Activated CD4-positive, CD25-positive, alpha-beta regulatory T cell treated with anti-CD3 and anti-CD28 coated beads, Interleukin-2, amount 50 U/mL, for 72 hours (primary cell): ENCODE measurements around the gene PLB1.
"Not testable (repeated sequence)": the region's sequence is repeated elsewhere in the genome, so short reads cannot be mapped to it uniquely, and the experiment has no call there.

Source experiments
- DNase-seq: peaks from one replicate; pipeline ENCODE4 v3.0.0; 2021

PLB1 gene

GRCh38 chr2:28469947-28470535 lies 25.8 kb upstream of the PLB1 start:
- DNase-seq, result no peak

DNA sequence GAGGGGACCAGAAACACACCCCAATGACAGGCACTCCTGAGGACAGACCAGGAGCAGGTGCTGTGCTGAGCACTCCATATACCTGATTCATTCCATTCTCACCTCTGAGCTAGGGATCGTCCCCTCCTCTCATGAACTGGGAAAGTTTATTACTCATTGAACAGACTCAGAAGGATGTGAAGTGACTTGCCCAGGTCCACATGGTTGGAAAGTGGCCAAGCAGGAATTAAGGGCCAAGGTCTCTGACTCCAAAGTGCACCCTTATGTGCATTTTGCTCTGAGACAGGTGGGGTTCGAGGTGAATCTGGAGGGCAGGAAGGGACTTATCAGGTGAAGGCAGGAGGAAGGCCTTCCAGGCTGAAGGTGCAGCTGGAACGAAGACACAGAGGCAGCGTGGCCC lies 25.1 kb upstream of the PLB1 start:
- DNase-seq, result no peak

DNA sequence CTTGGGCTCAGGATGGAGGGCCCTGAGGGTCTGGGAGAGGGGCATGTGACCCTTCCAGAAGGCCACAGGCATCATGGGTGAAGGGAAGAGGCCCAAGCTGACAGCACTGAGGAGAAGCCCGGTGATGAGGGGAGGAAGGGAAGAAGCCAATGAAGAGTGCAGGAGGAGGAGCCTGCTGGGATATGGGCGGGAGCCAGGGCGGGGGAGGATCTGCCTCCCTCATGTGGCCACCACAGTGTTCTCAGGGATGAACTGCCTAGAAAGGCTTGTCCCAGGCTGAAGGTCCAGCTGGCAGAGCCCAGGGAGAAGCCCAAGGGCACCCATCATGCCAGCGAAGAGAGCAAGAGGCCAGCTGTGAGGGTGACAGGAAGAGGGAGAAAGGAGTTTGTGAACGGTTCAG lies 24.6 kb upstream of the PLB1 start:
- no peak for DNase-seq

DNA sequence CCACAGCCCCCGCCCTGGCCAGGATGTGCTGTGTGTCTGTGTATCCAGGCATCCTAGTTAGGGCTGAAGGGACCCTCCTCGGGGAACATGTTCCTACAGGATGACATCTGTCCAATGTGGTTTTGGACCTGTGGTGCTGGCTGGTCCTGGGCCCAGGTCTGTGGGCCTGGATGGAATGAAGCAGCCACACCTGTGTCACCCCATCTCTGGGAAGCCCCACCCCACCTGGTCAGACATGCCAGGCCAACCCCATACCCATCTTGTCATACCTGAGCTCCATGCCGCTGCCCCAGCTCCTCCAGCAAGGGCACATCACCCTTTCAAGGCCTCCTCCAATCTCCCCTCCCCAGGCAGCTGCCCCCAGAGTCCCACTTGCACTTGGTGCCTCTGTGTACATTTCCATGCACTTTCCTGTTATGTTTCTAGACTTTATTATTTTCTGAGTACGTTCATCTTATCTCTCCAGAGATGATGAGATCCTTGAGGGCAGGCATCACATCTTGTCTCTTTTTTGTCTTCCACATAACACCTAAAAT lies 24.1 kb upstream of the PLB1 start:
- DNase-seq, result no peak

DNA sequence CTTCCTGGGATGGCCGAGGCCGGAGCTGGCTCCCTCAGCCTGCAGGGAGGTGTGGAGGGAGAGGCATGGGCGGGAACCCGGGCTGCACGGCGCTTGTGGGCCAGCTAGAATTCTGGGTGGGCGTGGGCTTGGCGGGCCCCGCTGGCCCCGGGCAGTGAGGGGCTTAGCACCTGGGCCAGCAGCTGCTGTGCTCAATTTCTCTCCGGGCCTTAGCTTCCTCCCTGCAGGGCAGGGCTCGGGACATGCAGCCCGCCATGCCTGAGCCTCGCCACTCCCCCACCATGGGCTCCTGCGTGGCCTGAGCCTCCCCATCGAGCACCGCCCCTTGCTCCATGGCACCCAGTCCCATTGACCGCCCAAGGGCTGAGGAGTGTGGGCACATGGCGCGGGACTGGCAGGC lies 23.2 kb upstream of the PLB1 start:
- DNase-seq, result not testable (repeated sequence)

DNA sequence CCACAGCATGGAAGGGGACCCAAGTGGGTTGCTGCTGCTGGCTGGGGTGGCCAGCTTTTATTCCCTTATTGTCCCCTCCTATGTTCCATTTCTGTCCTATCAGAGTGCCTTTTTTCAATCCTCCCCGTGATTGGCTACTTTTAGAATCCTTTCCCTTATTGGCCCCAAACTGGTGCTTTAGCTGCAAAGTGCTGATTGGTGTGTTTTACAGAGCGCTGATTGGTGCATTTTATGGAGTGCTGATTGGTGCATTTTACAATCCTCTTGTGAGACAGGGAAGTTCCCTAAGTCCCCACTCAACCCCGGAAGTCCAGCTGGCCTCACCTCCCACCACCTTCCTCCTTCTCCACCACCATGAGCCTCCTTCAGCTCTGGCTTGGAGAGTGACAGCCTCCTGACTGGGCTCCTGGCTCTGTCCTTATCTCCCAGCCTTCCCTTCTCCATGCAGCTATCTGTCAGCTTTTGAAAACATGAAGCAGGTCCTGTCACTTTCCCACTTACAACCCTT lies 20.7 kb upstream of the PLB1 start:
- DNase-seq, result no peak

GRCh38 chr2:28477087-28477486 lies 18.8 kb upstream of the PLB1 start:
- no peak for DNase-seq

GRCh38 chr2:28477645-28478044 lies 18.2 kb upstream of the PLB1 start:
- no peak for DNase-seq

DNA sequence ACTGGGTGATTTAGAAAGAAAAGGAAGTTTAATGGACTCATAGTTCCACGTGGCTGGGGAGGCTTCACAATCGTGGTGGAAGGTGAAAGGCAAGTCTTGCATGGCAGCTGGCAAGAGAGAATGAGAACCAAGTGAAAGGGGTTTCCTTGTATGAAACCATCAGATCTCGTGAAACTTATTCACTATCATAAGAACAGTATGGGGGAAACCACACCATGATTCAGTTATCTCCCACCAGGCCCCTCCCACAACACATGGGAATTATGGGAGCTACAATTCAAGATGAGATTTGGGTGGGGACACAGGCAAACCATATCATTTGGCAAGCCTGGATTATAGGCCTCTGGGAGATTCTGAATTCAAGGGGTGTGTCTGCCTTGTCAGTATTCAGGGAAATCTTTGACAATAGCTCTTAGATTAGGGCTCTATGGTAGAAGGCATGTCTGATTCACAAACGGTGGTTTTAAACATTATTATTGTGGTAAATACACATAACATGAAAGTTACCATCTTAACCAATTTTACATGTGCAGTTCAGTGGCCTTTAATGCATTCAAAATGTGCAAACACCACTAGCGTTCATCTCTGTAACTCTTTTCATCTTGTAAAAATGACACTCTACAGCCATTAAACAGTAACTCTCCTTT lies 15.3 kb upstream of the PLB1 start:
- no peak for DNase-seq

DNA sequence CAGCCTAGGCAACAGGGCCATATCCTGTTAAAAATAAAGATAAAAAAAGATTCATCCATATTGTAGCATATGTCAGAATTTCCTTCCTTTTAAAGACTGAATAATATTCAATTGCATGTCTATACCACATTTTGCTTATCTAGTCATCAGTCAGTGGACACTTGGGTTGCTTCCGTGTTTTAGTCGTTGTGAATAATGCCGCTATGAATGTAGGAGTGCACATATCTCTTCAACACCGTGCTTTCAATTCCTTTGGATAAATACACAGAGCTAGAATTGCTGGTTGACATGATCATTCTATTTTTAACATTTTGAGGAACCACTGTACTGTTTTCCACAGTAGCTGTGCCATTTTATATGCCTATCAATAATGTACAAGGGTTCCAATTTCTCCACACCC lies 14.0 kb upstream of the PLB1 start:
- no peak for DNase-seq

GRCh38 chr2:28484835-28485234 lies 11.0 kb upstream of the PLB1 start:
- DNase-seq, result no peak

DNA sequence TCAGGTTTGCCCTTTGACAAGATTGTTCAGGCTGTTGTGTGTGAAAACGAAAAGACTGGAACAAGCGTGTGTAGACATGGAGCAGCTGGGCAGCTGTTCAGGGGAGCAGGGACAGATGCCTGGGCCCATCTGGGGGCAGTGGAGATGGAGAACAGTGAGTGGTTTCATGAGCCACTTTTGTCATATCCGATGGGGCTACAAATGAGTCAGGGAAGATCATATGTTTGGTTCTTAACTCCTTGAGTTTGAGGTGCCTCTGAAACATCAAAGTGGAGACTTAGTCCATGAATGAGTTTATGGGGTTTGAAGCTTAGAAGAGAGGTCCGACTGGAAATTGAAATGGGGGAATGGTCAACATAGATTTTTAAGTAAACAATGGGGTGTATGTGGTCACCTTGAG lies 9.3 kb upstream of the PLB1 start:
- no peak for DNase-seq

DNA sequence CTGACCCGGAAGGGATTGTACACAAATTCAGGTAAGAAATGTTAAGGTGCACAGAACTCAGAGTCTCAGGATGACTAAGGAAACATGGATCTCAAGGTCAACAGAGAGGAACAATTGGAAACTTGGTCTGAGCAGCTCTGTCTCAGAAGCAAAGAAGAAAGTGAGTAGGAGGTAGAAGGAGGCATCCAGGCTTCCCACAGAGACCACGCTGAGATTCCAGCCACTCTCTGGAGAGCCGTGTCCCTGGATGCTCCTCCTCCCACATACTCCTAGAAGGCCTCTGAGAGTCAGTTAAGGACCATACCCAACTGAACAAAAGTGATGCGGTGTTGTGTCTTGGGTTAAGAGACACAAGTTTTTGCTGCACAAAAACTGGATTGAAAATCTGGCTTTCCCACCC lies 8.6 kb upstream of the PLB1 start:
- no peak for DNase-seq

GRCh38 chr2:28488083-28488830 lies 7.6 kb upstream of the PLB1 start:
- no peak for DNase-seq

GRCh38 chr2:28488858-28489575 lies 6.8 kb upstream of the PLB1 start:
- no peak for DNase-seq

- DNase-seq, result no peak
These were observed 5.3 kb upstream of the PLB1 start for GRCh38 chr2:28490558-28490957.

DNA sequence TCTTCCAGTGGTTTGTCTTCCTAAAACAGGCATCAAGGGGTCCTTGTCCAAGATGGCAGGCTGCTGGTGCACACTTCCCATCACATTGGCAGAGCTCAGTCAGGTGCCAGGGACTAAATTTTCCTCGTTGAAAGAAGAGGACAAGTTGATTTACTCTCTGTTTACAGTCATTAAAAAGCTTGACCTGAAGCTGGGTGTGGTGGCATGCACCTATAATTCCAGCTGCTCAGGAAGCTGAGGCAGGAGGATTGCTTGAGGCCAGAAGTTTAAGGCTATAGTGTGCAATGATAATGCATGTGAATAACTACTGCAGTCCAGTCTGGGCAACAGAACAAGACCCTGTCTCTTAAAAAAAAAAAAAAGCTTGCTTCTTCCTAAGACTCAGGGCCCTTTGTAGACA lies 3.6 kb upstream of the PLB1 start:
- DNase-seq, result no peak

- DNase-seq, result no peak
These were observed 2.2 kb upstream of the PLB1 start for GRCh38 chr2:28493636-28494035.

DNA sequence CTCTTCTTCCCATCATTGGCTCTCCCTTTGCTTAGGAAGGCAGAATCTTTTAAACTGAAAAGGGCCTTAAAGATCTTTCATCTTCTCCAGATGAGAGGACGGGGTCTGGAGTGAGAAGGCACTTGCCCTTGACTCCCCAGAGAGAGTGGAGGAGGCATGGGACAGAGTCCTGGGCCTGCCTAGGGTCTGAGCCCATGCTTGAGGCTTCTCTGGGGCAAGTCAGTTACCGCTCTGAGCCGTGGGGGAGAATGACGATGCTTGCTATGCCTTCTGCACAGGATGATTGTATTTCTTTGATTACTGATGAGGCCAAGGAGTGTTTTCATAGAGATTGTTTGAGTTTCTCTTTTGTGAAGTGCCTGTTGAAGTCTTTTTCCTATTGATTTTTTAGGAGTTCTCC lies 921 bp downstream of the PLB1 start:
- no peak for DNase-seq

DNA sequence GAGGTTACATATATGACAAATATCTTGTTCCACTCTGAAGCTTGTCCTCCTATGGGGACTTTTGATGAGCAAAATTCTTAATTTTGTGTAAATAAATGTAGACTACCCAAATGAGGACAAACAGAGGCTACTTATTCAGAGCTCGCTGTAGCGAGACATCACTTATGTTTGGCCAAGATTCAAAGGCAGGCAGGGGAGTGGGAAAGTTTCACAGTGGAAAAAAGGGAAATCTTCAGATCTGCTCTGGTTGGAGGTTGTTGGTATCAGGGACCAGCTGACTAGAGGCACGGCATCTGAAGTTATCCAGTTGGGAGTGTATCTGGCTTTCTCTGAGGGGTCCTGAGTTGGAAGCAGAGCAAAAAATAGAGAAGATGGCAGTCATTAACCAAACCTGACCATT lies 1.3 kb downstream of the PLB1 start:
- DNase-seq, result no peak

DNA sequence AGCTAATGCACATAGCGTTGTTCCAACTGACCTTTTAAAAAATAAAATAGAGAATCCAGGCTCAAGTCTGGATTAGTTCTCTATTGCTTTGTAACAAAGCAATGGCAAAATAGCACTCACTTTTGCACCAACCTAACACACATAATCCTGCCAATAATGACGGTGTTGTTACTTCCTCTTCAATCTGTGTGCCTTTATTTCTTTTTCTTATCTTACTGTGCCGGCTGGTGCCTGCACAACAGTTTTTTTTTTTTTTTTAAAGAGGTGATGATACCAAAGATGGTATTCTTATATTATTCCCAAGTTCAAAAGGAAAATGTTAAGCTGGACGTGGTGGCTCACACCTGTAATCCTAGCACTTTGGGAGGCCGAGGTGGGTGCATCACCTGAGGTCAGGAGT lies 3.4 kb downstream of the PLB1 start:
- no peak for DNase-seq

- DNase-seq, result no peak
These were observed 9.5 kb downstream of the PLB1 start for GRCh38 chr2:28505361-28505760.
